ENCODE results near the gene IQUB.

GRCh38 chr7:123431075-123431614 lies 103.2 kb downstream of the IQUB start:
- TF ChIP-seq POLR2A (IDR thresholded peaks at IDR 0.05), result no peak
- no peak for TF ChIP-seq CTCF (IDR thresholded peaks at IDR 0.05)
- no peak for TF ChIP-seq EP300 (IDR thresholded peaks at IDR 0.05)

Measured in ovary (tissue), 3 donors.